Activated CD4-positive, alpha-beta memory T cell treated with anti-CD3 and anti-CD28 coated beads for 36 hours (primary cell): ENCODE measurements around the gene FAM78B. TPM values are rescaled to one million over a fixed set of nuclear protein-coding genes. Genes with fewer than 3 reads are reported as not detected.

ENCODE experiments used
- microRNA-seq: library from miRNA; unstranded; fragments of <30 nt; microRNA quantifications from one replicate; pipeline ENCODE4 v1.2.0, GENCODE V29; 2022; ENCODE audit warnings: borderline number of aligned reads, borderline microRNAs expressed, borderline replicate concordance
- total RNA-seq, 2 experiments: library from RNA; stranded (reverse); gene quantifications; one replicate each; pipeline ENCODE4 v1.2.3, GENCODE V29; 2021

Gene FAM78B
- total RNA-seq, 2 experiments from 2014 or later, result 0.24 to 0.27 TPM

Small RNA genes within 50 kb of the gene (microRNA-seq; reads per million reads assigned to microRNA genes)
- not detected for gene MIR921
